EH (cell line): ENCODE measurements around the gene CSAG2.
"Not testable (repeated sequence)": the region's sequence is repeated elsewhere in the genome, so short reads cannot be mapped to it uniquely, and the experiment has no call there.

Experiments
- DNase-seq: peaks from one replicate; pipeline ENCODE4 v3.0.0-alpha.2; 2015; ENCODE audit warnings: low read depth

CSAG2 gene

GRCh38 chrX:152709173-152709572 lies at the start of gene CSAG2:
Gene CSAG2, minus strand, starts transcription at chrX:152709273. Its CDS starts 161 bp downstream, at chrX:152709112.
- not testable (repeated sequence) for DNase-seq

GRCh38 chrX:152754871-152755270 lies 45.8 kb upstream of the CSAG2 start:
- DNase-seq, result not testable (repeated sequence)

GRCh38 chrX:152753686-152754650 lies 44.9 kb upstream of the CSAG2 start, which contains the start of gene MAGEA2:
Gene MAGEA2, minus strand, starts transcription at chrX:152753842. Its CDS starts 2,479 bp downstream, at chrX:152751363.
- DNase-seq, result not testable (repeated sequence)

GRCh38 chrX:152738560-152738959 lies 29.5 kb upstream of the CSAG2 start:
- DNase-seq, result no peak

GRCh38 chrX:152736528-152736927 lies 27.5 kb upstream of the CSAG2 start:
- DNase-seq, result not testable (repeated sequence)

GRCh38 chrX:152735860-152736511 lies 26.9 kb upstream of the CSAG2 start:
- no peak for DNase-seq

GRCh38 chrX:152735101-152735500 lies 26.0 kb upstream of the CSAG2 start:
- no peak for DNase-seq

GRCh38 chrX:152734143-152734858 lies 25.2 kb upstream of the CSAG2 start:
- not testable (repeated sequence) for DNase-seq

- no peak for DNase-seq
Observed at GRCh38 chrX:152733261-152733975, 24.3 kb upstream of the CSAG2 start, which contains the start of the genes CSAG1 and MAGEA12. Gene CSAG1, minus strand, starts transcription at chrX:152733721. Its CDS starts 1,261 bp downstream, at chrX:152732460. Gene MAGEA12, plus strand, starts transcription at chrX:152733757. Its CDS starts 2,405 bp downstream, at chrX:152736162.

GRCh38 chrX:152725409-152725808 lies 16.3 kb upstream of the CSAG2 start:
- DNase-seq, result no peak

GRCh38 chrX:152713815-152714787 lies 5.0 kb upstream of the CSAG2 start, which contains the start of gene MAGEA2B:
Gene MAGEA2B, plus strand, starts transcription at chrX:152714628. Its CDS starts 2,479 bp downstream, at chrX:152717107.
- not testable (repeated sequence) for DNase-seq

GRCh38 chrX:152713195-152713594 lies 4.1 kb upstream of the CSAG2 start:
- not testable (repeated sequence) for DNase-seq

- not testable (repeated sequence) for DNase-seq
Observed at GRCh38 chrX:152706500-152706899, 2.6 kb downstream of the CSAG2 start.

GRCh38 chrX:152700390-152700789 lies 8.7 kb downstream of the CSAG2 start:
- not testable (repeated sequence) for DNase-seq

- DNase-seq, result not testable (repeated sequence)
Observed at GRCh38 chrX:152697952-152698931, 10.8 kb downstream of the CSAG2 start, which contains the start of gene MAGEA3. Gene MAGEA3, plus strand, starts transcription at chrX:152698794. Its CDS starts 2,039 bp downstream, at chrX:152700833.

GRCh38 chrX:152681012-152681411 lies 28.1 kb downstream of the CSAG2 start:
- DNase-seq, result not testable (repeated sequence)

- DNase-seq, result not testable (repeated sequence)
Observed at GRCh38 chrX:152674652-152675051, 34.4 kb downstream of the CSAG2 start.

GRCh38 chrX:152674135-152674534 lies 34.9 kb downstream of the CSAG2 start:
- DNase-seq, result no peak
